Kasumi-1 (cell line): ENCODE results near the gene CCDC157.
A peak's percentile ranks its signal among the peaks of the same experiment; 100 is the strongest.
"Not testable (repeated sequence)": the region's sequence is repeated elsewhere in the genome, so short reads cannot be mapped to it uniquely, and the experiment has no call there.

Source experiments
- DNase-seq, 2 experiments: peaks; one replicate each; lab custom pipeline; 2025; lab: John Stamatoyannopoulos, UW

CCDC157 gene

DNA sequence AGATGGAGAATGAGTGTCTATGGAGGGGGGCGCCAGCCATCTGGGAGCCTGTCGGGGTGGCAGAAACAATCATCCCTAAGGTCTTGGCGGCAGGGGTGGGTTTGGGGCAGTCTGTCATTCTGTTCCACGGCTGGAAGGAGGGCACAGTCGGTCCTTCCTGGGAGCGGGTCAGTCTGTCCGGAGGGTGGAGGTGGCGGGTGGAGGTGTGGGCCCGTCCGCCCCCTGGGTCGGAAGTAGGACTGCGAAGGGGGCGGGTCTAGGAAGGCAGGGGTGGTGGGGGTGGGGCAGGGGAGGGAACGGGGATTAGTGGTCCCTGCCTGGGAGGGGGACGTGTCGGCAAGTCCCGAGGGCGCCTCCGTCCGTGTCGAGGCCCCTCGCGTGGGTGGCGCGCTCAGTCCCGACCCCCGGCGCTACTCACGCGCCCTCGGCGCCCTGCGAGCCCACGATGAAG is 30.5 kb upstream of the CCDC157 start:
- no peak for DNase-seq

DNA sequence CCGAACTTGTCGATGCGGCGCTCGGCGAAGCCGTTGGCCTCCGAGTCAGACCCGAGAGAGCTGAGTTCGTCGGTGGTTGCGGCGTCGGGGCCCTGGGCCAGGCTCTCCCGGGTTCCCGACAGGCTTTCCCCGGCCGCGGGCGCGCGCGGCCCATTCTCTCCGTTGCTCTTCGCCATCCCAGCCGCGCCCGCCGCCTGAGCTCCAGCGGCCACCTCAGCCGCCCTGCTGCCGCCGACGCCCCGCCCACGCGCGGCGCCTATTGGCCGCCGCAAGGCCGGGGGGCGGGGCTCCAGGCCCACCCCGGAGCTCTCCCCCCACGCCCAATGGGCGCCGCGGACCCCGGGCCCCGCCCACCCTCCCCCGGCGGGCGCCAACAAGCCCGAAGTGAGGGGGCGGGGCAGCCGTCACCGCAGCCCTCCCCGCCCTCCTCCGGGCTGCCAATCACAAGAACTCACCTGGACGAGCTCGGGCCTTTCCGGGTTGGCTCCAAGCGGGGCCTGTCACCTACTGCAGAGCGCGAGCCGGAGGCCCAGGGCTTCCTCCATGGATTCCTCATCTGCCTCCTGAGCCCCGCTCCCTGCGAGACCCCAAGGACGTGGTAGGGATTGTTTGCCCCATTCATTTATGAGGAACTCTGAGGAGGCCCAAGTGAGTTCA is 30.0 kb upstream of the CCDC157 start, which contains the start of gene TBC1D10A:
Gene TBC1D10A (minus strand): TSS at position 236 of the 657 bp plus-strand sequence. CDS start 60 bp downstream, at position 176.
- DNase-seq: peak; percentile 85 to 86

DNA sequence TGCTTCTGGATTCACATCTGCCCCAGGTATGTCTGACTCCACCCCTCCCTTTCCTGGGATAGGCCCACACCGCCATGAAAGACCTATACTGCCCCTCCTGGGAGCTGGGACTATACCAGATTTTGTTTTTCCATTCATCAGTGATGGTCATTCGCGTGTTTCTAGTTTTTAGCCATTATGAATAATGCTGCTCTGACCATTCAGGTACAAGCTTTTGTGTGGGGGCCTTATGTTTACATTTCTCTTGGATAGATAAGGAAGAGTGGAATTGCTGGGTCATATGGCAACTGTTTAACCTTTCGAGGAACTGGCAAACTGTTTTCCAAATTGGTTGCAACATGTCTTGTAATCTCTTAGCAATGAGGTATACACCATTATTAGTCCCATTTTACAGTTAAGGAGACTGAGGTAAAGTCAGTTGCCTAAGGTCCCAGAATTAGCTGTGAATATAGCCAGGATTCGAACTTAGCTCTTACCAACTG is 28.9 kb upstream of the CCDC157 start:
- DNase-seq: no peak

DNA sequence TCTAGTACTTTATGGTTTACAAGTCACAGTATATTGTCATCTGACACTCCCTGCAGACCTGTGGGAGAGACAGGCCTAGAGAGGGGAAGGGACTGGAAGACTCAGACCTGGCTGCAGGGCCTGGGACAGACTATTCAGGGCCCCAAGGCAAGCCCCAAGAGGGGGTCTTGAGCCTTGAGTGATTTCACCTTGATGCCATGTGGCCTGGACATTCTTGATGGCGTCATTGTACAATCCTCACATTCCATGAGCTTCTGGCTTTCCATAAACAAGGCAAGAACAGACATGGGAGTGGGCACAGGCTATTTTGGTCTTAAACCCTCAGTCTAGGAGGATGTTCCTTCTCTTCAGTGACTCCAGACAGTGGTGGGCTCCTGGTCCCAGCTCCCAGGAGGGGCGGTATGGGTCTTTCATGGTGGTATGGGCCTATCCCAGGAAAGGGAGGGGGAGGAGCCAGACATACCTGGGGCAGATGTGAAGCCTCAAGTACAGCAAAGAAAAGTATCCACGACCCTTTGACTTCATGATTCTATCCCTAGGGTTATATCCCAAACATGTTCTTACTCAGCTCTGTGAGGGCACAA is 28.2 kb upstream of the CCDC157 start:
- DNase-seq: no peak

DNA sequence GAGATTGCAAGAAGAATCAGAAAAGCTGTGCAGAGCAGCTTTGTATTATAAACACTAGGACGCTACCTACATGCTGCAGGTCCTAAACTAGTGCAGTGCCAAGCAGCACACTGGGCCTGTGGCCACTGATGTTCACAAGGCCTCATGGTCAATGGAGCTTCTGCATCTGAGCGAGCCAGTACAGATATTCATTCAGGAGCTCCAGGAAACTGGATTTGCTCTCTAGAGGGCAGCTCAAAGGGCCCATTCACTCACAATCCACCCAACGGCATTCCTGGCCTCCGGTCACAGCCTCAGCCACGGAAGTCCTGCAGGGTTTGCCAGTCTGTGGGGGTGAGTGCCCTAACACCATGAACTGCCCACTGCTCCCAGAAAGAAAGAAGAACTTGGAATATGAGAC is 24.3 kb upstream of the CCDC157 start:
- DNase-seq: no peak

DNA sequence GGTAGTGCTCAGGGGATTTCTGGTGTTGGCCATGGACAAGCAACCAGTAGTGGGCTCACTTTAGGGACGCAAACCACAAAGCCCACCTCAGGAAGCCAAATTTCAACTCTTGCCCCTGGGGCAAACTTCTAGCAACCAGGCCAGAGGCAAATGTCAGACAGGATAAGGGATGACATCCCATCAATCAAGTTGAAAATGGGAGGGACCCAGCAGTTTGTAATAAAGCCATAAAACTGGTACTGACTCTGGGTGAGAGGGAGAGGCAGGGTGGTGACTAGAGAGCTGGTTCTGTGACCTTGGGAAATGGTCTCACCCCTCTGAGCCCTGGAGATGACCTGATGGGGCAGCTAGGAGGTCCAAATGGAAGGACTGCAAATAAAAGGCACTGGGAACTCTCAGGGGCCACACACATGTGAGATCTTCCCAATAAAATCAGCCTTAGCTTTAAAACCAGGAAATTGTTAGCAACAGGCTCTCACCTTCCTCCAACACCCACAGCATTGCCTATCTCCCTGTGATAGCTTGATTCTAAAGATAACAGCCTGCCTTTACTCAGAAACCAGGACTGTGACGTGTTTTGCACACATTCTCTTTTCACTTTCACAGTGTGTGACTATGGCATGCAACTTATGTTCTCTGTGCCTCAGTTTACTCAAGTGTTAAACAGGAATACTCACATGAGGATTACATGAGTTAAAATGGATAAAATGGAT is 23.7 kb upstream of the CCDC157 start:
- DNase-seq: no peak

DNA sequence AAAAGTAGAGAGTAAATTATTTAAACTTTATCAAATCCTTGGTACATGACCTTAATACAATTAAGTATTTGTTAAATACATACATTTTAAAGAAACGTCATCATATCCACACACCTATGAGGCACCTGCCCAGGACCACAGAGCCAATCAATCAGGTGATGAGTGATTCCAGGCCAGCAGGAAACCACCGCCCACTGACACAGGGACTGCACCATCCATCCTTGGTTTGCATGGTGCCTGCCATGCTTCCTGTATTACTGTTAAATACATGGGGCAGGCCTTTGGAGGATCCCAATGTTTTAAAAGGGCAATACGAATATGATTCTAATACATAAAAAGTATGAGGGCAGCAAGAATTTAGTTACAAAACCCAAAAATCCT is 23.1 kb upstream of the CCDC157 start:
- DNase-seq: no peak

DNA sequence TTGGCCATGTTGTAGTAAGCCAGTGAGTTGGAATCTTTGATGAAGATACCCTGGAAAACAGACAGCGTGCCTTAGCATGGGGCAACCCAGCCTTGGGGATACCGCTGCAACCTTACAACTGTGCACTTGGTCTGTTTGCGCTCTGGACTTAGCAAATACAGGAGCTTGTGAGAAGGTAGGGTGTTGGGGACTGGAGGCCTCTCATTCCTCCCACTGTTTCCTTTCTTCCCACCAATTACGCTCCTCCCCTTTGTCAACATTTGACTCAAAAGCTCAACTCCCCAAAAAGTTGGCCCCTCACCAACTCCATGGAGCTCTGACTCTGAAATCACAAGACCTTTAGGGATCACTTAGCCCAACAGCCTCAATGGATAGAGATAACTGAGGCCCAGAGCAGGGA is 22.2 kb upstream of the CCDC157 start:
- no peak for DNase-seq

DNA sequence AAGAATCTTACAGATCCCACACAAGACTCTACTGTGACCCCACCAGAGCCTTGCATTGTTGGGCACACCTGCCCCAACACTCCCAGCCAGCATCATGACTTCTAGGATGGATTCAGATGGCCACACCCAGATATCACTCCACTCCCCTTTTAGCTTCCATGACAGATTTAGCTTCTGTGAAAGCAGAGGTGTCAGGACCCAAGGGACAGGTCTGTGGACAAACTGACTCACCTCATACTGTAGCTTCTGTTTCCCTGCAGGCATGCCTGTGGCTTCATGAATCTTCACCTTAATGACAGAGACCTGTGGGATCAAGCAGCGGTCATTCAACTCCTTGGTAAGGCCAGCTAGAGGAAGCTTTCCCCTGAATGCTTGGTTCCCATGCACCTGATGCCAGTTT is 21.6 kb upstream of the CCDC157 start:
- DNase-seq: no peak

DNA sequence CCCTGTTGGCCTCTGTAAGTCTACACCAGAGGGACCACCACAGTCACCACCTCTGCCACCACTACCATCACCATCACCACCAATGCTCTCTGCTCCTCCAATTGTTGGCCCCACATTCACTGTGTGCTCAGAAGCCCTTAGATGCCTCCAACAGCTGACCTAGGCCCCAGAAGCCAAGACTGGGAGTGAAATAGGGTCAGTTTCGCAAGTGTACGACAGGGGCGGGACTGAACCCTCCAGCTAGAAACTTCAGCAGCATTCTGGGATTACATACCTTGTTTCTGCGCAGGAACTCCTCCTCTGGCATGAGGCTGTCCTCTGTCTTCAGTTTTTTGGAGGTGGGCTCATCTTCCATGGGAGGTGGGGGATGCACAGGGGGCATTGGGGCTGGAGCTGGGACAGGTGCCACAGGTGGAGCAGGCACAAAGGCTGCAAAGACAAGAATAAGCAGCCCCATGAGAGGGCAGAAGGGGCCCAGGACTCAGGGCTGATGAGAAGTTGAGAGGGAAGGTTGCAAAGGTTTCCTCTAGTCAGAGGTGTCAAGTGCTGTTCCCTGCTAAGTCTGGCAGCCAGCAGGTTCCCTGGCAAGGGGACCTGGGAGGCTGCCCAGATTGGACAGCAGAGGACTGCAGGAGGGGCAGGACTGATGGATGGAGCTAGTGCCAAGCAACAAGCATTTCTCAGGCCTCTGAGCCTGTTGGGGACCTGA is 19.9 kb upstream of the CCDC157 start:
- no peak for DNase-seq

DNA sequence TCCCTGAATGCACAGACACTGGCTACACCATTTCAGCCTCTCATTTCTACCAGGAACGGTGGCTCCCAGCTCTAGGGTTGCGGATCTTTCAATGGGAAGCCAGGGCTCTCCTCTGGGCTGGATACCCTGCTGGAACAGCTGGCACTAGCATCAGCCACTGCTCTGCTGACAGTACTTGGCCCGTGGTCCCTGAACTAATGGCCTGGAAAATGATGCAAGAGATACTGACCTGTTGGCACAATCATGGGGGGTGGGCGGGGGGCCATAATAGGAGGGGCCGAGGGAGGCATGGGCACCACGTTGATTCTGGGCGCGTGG is 19.4 kb upstream of the CCDC157 start:
- DNase-seq: no peak

DNA sequence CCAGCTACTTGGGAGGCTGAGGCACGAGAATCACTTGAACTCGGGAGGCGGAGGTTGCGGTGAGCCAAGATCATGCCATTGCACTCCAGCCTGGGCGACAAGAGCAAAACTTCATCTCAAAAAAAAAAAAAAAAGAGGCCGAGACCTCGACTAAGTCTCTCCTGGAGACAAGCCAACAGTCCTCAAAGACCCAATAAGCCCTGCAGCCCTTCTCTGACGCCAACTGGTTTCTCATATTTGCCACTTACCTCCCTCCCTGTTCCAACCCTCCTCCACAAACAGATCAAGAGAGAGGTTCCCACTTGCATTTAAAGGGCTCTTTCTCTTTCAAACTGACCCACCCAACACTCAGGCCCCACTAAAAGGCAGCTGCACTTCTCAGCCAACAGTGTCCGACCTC is 18.5 kb upstream of the CCDC157 start:
- DNase-seq: not testable (repeated sequence)

DNA sequence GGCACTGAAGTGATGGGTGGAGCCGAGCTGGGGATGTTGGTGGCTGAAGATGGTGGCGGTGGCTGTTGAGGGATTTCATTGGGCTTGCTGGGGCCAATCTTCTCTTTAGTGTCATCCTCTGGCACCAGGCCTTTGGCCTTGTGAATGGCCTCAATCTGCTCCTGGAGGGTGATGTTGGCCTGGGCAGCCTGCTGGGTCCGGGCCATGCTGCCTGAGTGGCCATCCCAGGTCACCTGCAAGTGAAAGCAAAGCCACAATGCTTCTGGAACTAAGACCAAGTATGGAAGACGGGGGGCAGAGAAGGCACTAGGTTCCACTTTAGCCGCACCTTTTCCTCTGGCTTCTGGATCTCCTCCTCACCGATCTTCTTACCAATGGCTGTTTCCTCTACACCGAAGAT is 18.0 kb upstream of the CCDC157 start:
- DNase-seq: no peak

DNA sequence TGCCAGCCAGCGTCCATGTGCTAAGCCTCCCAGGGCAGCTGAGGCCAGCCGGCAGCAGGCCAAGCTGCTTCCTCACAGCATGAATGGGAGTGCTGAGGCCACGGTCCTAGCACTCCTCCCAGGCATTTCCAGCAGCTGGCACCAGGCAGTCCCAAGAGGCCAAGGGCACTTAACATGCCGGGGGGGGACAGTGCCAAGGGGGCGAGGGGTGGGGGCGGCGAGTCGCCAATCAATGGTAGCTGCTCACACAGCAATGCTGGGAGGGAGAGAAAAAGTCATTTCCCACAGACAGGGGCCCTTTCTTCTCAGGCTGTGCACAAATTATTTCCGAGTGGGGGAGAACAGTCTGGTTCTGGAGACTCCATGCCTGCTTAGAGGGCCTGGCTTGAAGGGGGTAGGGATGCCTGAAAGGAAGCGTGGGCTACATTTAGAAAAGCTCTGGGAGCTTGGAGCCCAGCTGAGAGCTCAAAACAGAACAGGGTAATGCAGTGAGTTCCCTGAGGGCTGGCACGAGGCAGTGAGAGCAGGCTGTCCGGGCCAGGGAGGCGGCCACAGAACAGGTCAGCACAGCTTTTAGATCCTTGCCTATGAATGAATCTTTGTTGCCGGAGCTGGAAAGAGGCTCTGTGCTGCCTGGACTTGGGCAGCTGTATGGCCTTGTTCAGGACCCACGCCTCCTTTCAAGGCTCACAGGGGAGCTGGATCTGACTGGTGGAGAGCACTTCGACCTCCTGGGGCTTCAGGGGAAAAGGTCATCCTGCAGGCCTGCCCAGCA is 15.7 kb upstream of the CCDC157 start:
- DNase-seq: no peak

DNA sequence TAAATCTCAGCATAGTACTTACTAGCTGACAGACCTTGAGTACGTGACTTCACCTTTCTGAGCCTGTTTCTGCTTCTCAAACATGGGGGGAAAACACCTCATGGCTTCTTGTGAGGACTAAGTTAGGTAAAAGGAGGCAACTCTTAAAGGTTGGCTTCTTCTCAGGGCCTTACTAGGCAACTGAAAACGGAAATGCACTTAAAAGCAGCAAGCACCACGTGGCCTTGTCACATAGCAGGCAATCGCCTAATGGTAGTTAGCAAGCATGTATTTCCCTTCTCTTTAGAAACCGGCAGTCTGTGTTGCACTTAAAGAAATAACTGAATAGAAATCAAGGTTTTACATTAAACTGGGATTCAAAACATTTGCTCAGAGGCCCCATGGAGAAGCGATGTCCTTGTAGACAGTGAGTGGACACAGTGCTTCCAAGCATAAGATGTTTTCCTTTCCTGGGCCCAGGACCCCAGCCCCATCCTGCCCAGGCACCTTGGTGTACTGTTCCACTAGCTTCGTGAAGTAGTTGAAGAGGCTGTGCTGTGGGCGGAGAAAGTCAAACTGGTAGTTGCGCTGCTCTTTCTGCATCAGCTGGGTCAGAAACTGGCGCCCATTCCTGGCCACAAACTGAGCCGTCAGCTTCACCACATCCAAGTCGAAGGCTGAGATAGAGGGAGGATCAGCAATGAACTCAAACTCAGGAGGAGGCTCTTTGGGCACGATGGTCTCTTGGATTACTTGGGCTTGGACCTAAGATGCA is 12.2 kb upstream of the CCDC157 start:
- no peak for DNase-seq

DNA sequence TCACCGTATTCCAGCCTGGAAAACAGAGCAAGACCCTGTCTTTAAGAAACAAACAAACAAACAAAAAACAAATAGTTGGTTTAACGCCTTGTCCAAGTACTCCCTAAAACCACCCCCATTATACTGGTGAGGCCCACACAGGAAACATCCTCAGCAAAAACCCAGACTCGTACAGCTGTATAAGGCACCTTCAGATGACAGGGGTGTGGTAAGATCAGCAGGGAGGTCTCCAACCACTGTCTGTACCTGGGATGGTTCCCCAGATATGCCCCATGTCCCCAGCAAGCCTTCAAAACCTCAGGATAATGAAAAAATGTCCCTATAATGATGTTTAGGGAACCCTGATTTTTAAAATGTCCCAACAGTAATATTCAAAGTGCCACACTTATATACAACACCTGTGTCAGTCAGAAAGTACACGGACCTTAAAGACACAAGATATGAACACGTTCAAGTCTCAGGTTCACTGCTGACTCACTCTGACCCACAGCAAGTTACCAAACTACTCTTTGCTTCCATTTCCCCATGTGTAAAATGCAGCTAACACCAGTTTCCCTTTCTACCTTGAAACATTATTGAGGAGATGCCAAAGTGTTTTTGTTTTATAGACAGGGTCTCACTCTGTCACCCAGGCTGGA is 9.4 kb upstream of the CCDC157 start:
- DNase-seq: no peak

DNA sequence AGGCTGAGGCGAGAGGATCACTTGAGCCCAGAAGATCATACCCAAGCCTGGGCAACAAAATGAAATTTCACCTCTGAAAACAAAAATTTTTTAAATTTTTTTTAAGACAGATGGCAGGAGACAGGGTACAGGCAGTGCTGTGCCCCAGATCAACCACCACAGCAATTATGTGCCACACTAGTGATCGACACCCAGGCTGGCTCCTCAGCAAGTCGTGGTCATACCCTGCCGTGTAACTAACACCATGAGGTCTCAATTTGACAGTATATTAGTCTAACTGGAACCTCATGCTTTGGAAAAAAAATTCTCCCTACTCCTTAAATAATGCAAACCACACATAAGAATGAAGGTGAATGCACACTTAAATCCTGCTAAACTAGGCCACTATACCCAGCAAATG is 8.4 kb upstream of the CCDC157 start:
- DNase-seq: no peak

DNA sequence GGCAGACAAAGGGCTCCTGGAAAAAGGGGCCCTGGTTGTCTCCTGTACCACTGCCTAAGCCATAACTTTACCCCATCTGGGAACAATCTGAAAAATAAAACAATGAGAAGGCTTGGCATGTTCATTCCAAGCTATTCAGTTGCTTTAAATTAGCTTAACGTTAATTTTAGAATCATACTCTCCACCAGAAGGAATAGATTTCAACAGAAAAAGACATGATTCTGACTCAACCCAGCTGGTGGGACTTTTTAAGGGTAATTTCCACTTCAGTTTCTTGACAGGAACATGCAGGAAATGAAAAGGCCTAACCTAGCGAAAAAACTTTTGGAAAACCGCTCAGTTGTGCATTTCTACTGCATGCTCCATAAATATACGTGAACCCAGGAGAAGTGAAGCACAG is 8.0 kb upstream of the CCDC157 start:
- DNase-seq: no peak

DNA sequence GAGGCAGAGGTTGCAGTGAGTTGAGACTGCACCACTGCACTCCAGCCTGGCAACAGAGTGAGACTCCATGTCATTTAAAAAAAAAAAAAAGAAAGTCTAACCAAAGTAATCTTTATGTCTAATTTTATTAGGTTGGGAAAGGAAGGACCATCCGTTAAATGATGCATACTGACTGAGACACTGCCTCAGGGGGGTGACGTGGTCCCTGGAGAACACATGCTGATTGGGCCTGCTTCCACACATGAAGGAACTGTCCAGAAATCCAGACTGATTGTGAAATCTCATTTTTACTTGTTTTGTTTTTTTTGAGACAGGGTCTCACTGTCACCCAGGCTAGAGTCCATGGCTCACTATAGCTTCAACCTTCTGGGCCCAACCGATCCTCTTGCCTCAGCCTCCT is 5.6 kb upstream of the CCDC157 start:
- no peak for DNase-seq

DNA sequence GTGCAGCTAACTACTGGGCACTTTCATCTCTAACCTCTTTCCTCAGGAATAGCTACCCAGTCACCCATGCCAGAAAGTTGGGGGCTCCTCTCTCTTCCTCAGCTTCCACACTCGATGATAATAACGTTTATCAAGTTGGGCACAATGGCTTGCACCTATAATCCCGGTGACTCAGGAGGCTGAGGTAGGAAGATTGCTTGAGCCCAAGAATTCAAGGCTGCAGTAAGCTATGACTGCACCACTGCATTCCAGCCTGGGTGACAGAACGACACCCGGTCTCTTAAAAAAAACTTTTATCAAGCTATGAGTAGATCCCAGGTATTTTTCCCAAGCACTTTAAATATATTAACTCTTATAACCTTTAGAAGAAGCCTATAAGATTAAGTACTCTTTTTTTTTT is 2.2 kb upstream of the CCDC157 start:
- DNase-seq: no peak

DNA sequence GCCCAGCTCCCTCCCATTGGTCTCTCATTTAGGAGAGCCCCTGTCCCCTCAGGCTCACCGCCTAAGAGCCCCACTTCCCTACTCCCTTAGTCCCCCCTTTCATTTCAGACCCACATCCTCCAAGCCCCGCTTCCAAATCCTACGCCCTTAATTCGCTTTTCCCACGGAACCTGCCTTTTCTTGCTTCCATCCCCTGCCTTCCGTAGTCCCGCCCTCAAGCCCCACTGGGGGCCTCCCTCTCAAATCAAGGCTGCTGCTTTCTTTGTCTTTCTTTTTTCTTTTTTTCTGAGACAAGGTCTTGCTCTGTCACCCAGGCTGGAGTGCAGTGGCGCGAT is 396 bp downstream of the CCDC157 start:
- peak in 1 of 2 experiments; percentile 54 for DNase-seq
